SK-N-SH (cell line): ENCODE data around the gene IP6K1. TPM values are rescaled to one million over a fixed set of nuclear protein-coding genes. Genes with fewer than 3 reads are reported as not detected.

Experiments
- CTCF ChIA-PET: fragments of 300-600, 350-600 bp; formaldehyde crosslinking; extraction: SDS; loops from one replicate; lab custom pipeline; 2021; lab: Yijun Ruan, JAX
- POLR2A ChIA-PET: fragments of 350-600 bp; sonication (Branson Sonifier 250); formaldehyde crosslinking; extraction: SDS; loops from one replicate; lab custom pipeline; 2020; ENCODE audit warnings: antibody characterized with exemption, inconsistent platforms; lab: Yijun Ruan, JAX
- DNase-seq: peaks from one replicate; pipeline ENCODE4 v3.0.0; 2012
- H2AFZ ChIP-seq: fragments of 200-600 bp; sonication (generic); 2 replicates; pipeline ENCODE4 v1.8.1; 2016; ENCODE audit warnings: antibody characterized with exemption, mild to moderate bottlenecking, low read depth
- H3F3A ChIP-seq: fragments of 200-600 bp; sonication (generic); replicated peaks from 2 replicates; pipeline ENCODE3; 2016; ENCODE audit warnings: antibody characterized with exemption, mild to moderate bottlenecking; ENCODE audit not compliant: insufficient read depth
- H3K27ac ChIP-seq, 2 experiments: fragments of 200-500 bp in 1 of 2; fragments of 200-600 bp in 1 of 2; sonication (Bioruptor generic) in 1 of 2; sonication (generic), shearing (Covaris generic) in 1 of 2; 2 replicates each; pipeline versions ENCODE4 v1.5.1 to v1.6.1; 2014 to 2016; ENCODE audit warnings: low read depth in 2 of 2, inconsistent platforms in 1 of 2, low read length in 1 of 2, mild to moderate bottlenecking in 1 of 2, mixed read lengths in 1 of 2
- H3K27me3 ChIP-seq: fragments of 200-600 bp; sonication (generic), shearing (Covaris generic); 2 replicates; pipeline ENCODE4 v1.6.1; 2016; ENCODE audit warnings: mixed run types; ENCODE audit not compliant: insufficient read depth
- H3K36me3 ChIP-seq, 2 experiments: fragments of 200-500 bp in 1 of 2; fragments of 200-600 bp in 1 of 2; sonication (Bioruptor generic) in 1 of 2; sonication (generic) in 1 of 2; replicated peaks in 1 of 2; 2 replicates each; pipeline versions ENCODE3 to v1.5.1; 2014 to 2016; ENCODE audit warnings: low read length in 1 of 2, mild to moderate bottlenecking in 1 of 2; ENCODE audit not compliant: insufficient read depth in 2 of 2, control insufficient read depth in 1 of 2
- H3K4me1 ChIP-seq, 2 experiments: fragments of 200-500 bp in 1 of 2; fragments of 200-600 bp in 1 of 2; sonication (Bioruptor generic) in 1 of 2; sonication (generic), shearing (Covaris generic) in 1 of 2; 2 replicates each; pipeline versions ENCODE4 v1.5.1 to v1.6.1; 2014 to 2016; ENCODE audit warnings: low read depth in 1 of 2, low read length in 1 of 2, mixed run types in 1 of 2; ENCODE audit not compliant: insufficient read depth in 2 of 2, control insufficient read depth in 1 of 2
- H3K4me2 ChIP-seq: fragments of 200-600 bp; sonication (generic), shearing (Covaris generic); 2 replicates; pipeline ENCODE4 v1.6.1; 2017; ENCODE audit warnings: mixed run types
- H3K4me3 ChIP-seq, 2 experiments: fragments of 200-500 bp in 1 of 2; fragments of 200-600 bp in 1 of 2; sonication (Bioruptor generic) in 1 of 2; sonication (generic), shearing (Covaris generic) in 1 of 2; 2 replicates each; pipeline versions ENCODE4 v1.5.1 to v1.8.1; 2014 to 2016; ENCODE audit warnings: low read depth in 2 of 2, inconsistent platforms in 1 of 2, low read length in 1 of 2, mild to moderate bottlenecking in 1 of 2, mixed read lengths in 1 of 2, moderate library complexity in 1 of 2
- H3K79me2 ChIP-seq: fragments of 200-600 bp; sonication (generic); 2 replicates; pipeline ENCODE4 v1.8.1; 2017; ENCODE audit warnings: mild to moderate bottlenecking; ENCODE audit not compliant: insufficient read depth
- H3K9ac ChIP-seq: fragments of 200-600 bp; sonication (generic); 2 replicates; pipeline ENCODE4 v1.6.1; 2017; ENCODE audit warnings: mixed run types
- H3K9me2 ChIP-seq: fragments of 200-600 bp; sonication (generic); 2 replicates; pipeline ENCODE4 v1.6.1; 2017; ENCODE audit warnings: mixed run types
- H3K9me3 ChIP-seq: fragments of 200-600 bp; sonication (generic); 2 replicates; pipeline ENCODE4 v1.6.1; 2017; ENCODE audit warnings: mixed run types, mild to moderate bottlenecking, moderate library complexity
- H4K20me1 ChIP-seq: fragments of 200-600 bp; sonication (generic); 2 replicates; pipeline ENCODE4 v1.6.1; 2017; ENCODE audit warnings: mild to moderate bottlenecking, mixed run types; ENCODE audit not compliant: insufficient read depth
- ELF1 ChIP-seq: IDR thresholded peaks from 2 replicates; pipeline ENCODE4 v1.4.0; 2012
- FOXJ3 ChIP-seq: sonication (generic); formaldehyde crosslinking; IDR thresholded peaks from 2 replicates; pipeline ENCODE4 v1.5.1; 2020; ENCODE audit warnings: mild to moderate bottlenecking, missing genetic modification reagents
- GABPA ChIP-seq: IDR thresholded peaks from 2 replicates; pipeline ENCODE4 v1.4.0; 2012; ENCODE audit warnings: low read depth, mild to moderate bottlenecking
- IRF3 ChIP-seq: fragments of 150-350 bp; IDR thresholded peaks from 2 replicates; pipeline ENCODE4 v1.6.1; 2016; ENCODE audit warnings: mild to moderate bottlenecking, low read depth, low read length
- JUND ChIP-seq: IDR thresholded peaks from 2 replicates; pipeline ENCODE4 v1.4.0; 2012
- POLR2AphosphoS5 ChIP-seq: IDR thresholded peaks from 2 replicates; pipeline ENCODE4 v1.6.1; 2012; ENCODE audit warnings: low read depth, low read length
- RAD21 ChIP-seq: IDR thresholded peaks from 2 replicates; pipeline ENCODE4 v1.6.1; 2012; ENCODE audit warnings: mild to moderate bottlenecking, low read length
- RFX5 ChIP-seq: IDR thresholded peaks from 2 replicates; pipeline ENCODE4 v1.6.1; 2012; ENCODE audit warnings: mild to moderate bottlenecking, improper control_type of control experiment, low read length
- RXRA ChIP-seq: IDR thresholded peaks from 2 replicates; pipeline ENCODE4 v1.4.0; 2012; ENCODE audit warnings: low read depth, mild to moderate bottlenecking, borderline replicate concordance
- SMC3 ChIP-seq: IDR thresholded peaks from 2 replicates; pipeline ENCODE4 v1.6.1; 2012; ENCODE audit warnings: low read depth, low read length, improper control_type of control experiment
- TAF1 ChIP-seq: IDR thresholded peaks from 2 replicates; pipeline ENCODE4 v1.6.1; 2012; ENCODE audit warnings: low read depth, mild to moderate bottlenecking, low read length, moderate library complexity, borderline replicate concordance
- WGBS: methylation state at CpG from one replicate; pipeline ENCODE4 v1.1.6; 2017; ENCODE audit warnings: low lambda C conversion rate; 5-methylcytosine and 5-hydroxymethylcytosine counted together
- polyA plus RNA-seq, 3 experiments: library from polyadenylated mRNA; depleted of rRNA; stranded (reverse); fragments of >200 nt; gene quantifications; 2 replicates each; pipeline ENCODE4 v1.2.3, GENCODE V29; 2012
- TF ChIP-seq, protein P1 (sequence below): IDR thresholded peaks from 2 replicates; pipeline ENCODE4 v1.4.0; 2012; ENCODE audit warnings: low read depth, borderline replicate concordance
- TF ChIP-seq, protein P2 (sequence below): IDR thresholded peaks from 2 replicates; pipeline ENCODE4 v1.6.1; 2012; ENCODE audit warnings: mild to moderate bottlenecking, low read depth, low read length, moderate library complexity
- TF ChIP-seq, protein P3 (sequence below): IDR thresholded peaks from 2 replicates; pipeline ENCODE4; 2012
- TF ChIP-seq, protein P4 (sequence below): IDR thresholded peaks from 2 replicates; pipeline ENCODE4 v1.4.0; 2012; ENCODE audit warnings: low read depth, borderline replicate concordance

Gene IP6K1
- polyA plus RNA-seq, 1 of the 3 experiments (the other 2 are of a cell fraction) = 23.3 TPM

GRCh38 chr3:49780080-49780974, 6.0 kb downstream of the IP6K1 start:
- H3F3A ChIP-seq = peaks cover 4% of the 10 kb centered on the region
- DNase-seq = no peak
- H3K9me3 ChIP-seq = no peaks in the 10 kb centered on the region
- no peak overlapping the region for H3K27ac ChIP-seq
- peaks cover under 1 to 5% of the 10 kb centered on the region in 2 experiments; a peak in 1 of 4 replicates for H3K4me1 ChIP-seq
- H3K36me3 ChIP-seq = peaks cover 0 to 45% of the 10 kb centered on the region in 2 experiments
- 94% methylated on average over 3 of the region's 4 CpGs for WGBS
- peaks cover 39% of the 10 kb centered on the region for H4K20me1 ChIP-seq
- H3K4me2 ChIP-seq = no peak overlapping the region
- H3K79me2 ChIP-seq = peaks cover 99% of the 10 kb centered on the region
- no peak overlapping the region for H3K4me3 ChIP-seq
- TF ChIP-seq FOXJ3 (CRISPR knock-in tag) = no peak
- TF ChIP-seq IRF3 = no peak
- TF ChIP-seq, protein P1, sequence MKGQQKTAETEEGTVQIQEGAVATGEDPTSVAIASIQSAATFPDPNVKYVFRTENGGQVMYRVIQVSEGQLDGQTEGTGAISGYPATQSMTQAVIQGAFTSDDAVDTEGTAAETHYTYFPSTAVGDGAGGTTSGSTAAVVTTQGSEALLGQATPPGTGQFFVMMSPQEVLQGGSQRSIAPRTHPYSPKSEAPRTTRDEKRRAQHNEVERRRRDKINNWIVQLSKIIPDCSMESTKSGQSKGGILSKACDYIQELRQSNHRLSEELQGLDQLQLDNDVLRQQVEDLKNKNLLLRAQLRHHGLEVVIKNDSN = no peak
- TF ChIP-seq, protein P2, sequence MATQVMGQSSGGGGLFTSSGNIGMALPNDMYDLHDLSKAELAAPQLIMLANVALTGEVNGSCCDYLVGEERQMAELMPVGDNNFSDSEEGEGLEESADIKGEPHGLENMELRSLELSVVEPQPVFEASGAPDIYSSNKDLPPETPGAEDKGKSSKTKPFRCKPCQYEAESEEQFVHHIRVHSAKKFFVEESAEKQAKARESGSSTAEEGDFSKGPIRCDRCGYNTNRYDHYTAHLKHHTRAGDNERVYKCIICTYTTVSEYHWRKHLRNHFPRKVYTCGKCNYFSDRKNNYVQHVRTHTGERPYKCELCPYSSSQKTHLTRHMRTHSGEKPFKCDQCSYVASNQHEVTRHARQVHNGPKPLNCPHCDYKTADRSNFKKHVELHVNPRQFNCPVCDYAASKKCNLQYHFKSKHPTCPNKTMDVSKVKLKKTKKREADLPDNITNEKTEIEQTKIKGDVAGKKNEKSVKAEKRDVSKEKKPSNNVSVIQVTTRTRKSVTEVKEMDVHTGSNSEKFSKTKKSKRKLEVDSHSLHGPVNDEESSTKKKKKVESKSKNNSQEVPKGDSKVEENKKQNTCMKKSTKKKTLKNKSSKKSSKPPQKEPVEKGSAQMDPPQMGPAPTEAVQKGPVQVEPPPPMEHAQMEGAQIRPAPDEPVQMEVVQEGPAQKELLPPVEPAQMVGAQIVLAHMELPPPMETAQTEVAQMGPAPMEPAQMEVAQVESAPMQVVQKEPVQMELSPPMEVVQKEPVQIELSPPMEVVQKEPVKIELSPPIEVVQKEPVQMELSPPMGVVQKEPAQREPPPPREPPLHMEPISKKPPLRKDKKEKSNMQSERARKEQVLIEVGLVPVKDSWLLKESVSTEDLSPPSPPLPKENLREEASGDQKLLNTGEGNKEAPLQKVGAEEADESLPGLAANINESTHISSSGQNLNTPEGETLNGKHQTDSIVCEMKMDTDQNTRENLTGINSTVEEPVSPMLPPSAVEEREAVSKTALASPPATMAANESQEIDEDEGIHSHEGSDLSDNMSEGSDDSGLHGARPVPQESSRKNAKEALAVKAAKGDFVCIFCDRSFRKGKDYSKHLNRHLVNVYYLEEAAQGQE = no peak
- CTCF ChIA-PET = interaction anchor here (0.6 to 1.8 kb wide), 3 partner anchors 23 to 128 kb away, joined by 3 to 5 read pairs (median 3); partner anchors contain the start of gene INKA1
- H3K9ac ChIP-seq = no peak overlapping the region
- no peaks in the 10 kb centered on the region for H3K9me2 ChIP-seq
- no peak overlapping the region for H2AFZ ChIP-seq
- H3K27me3 ChIP-seq = no peaks in the 10 kb centered on the region
- POLR2A ChIA-PET = no interaction called here

- Histone ChIP-seq H3K9me3 (no peaks in the 10 kb centered on the region), H2AFZ (no peak overlapping the region), H3K27me3 (no peaks in the 10 kb centered on the region), H3K27ac (no peak overlapping the region), H3K9ac (no peak overlapping the region), H3K36me3 (peaks cover 0 to 48% of the 10 kb centered on the region in 2 experiments), H3K4me2 (no peak overlapping the region), H3K9me2 (no peaks in the 10 kb centered on the region), H3K4me1 (peaks cover 0 to 5% of the 10 kb centered on the region in 2 experiments; a peak in 1 of 4 replicates), H3K79me2 (peaks cover 99% of the 10 kb centered on the region), H3K4me3 (no peak overlapping the region), H3F3A (peaks cover 7% of the 10 kb centered on the region), H4K20me1 (peaks cover 47% of the 10 kb centered on the region)
- POLR2A ChIA-PET = no interaction called here
- CTCF ChIA-PET = interaction anchor here (0.6 to 1.3 kb wide), 2 partner anchors 24 to 129 kb away, joined by 3 read pairs; partner anchors contain the start of gene INKA1
- no peak for DNase-seq
- 95% methylated on average over 5 of the region's 5 CpGs for WGBS
- TF ChIP-seq JUND (no peak), SMC3 (no peak), GABPA (no peak), TAF1 (no peak), RXRA (no peak), POLR2AphosphoS5 (no peak), RAD21 (no peak), RFX5 (no peak), ELF1 (no peak)
- TF ChIP-seq, protein P3, sequence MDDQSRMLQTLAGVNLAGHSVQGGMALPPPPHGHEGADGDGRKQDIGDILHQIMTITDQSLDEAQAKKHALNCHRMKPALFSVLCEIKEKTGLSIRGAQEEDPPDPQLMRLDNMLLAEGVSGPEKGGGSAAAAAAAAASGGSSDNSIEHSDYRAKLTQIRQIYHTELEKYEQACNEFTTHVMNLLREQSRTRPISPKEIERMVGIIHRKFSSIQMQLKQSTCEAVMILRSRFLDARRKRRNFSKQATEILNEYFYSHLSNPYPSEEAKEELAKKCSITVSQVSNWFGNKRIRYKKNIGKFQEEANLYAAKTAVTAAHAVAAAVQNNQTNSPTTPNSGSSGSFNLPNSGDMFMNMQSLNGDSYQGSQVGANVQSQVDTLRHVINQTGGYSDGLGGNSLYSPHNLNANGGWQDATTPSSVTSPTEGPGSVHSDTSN = no peak
- TF ChIP-seq, protein P4, sequence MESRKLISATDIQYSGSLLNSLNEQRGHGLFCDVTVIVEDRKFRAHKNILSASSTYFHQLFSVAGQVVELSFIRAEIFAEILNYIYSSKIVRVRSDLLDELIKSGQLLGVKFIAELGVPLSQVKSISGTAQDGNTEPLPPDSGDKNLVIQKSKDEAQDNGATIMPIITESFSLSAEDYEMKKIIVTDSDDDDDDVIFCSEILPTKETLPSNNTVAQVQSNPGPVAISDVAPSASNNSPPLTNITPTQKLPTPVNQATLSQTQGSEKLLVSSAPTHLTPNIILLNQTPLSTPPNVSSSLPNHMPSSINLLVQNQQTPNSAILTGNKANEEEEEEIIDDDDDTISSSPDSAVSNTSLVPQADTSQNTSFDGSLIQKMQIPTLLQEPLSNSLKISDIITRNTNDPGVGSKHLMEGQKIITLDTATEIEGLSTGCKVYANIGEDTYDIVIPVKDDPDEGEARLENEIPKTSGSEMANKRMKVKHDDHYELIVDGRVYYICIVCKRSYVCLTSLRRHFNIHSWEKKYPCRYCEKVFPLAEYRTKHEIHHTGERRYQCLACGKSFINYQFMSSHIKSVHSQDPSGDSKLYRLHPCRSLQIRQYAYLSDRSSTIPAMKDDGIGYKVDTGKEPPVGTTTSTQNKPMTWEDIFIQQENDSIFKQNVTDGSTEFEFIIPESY = no peak
Measured at GRCh38 chr3:49779358-49780079, 6.8 kb downstream of the IP6K1 start.
